RWPE1 (cell line): ENCODE measurements around the gene DPY30.
A peak's percentile ranks its signal among the peaks of the same experiment; 100 is the strongest.

ENCODE experiments used
- CTCF ChIA-PET: fragments of 350-600 bp; sonication (Branson Sonifier 250); formaldehyde crosslinking; extraction: SDS; loops from one replicate; lab custom pipeline; 2021; lab: Yijun Ruan, JAX
- POLR2A ChIA-PET: fragments of 400-600 bp; formaldehyde crosslinking; extraction: SDS; loops from one replicate; lab custom pipeline; 2020; ENCODE audit warnings: antibody characterized with exemption; ENCODE audit not compliant: low non-redundant PET; lab: Yijun Ruan, JAX
- DNase-seq: peaks from one replicate; pipeline ENCODE4 v3.0.0; 2012; ENCODE audit warnings: low spot score
- H3K27ac ChIP-seq: fragments of 450-650 bp; 2 replicates; pipeline ENCODE4 v1.5.1; 2017
- CTCF ChIP-seq: fragments of 450-650 bp; conservative IDR thresholded peaks from 2 replicates; pipeline ENCODE4 v1.5.1; 2017; ENCODE audit warnings: low read depth, mild to moderate bottlenecking

Gene DPY30

DNA sequence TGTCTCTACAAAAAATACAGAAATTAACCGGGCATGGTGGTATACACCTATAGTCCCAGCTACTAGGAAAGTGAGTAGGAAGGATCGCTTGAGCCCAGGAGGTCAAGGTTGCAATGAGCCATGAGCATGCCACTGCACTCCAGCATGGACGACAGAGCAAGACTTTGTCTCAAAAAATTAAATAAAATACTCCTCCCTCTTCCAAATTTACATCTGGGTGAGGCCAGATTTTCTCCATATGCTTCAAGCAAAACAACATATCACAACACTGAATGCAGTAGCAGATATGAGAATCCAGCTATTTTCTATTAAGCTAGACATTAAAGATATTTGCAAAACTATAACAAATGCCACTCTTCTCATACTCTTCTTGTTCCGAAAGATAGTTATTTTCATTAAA is 49.7 kb downstream of the DPY30 start:
- POLR2A ChIA-PET, result interaction anchor here (0.6 kb wide), 1 partner anchor 29 kb away, joined by 8 read pairs; no protein-coding TSS in a partner anchor

GRCh38 chr2:31987454-31988220 is 52.0 kb downstream of the DPY30 start:
- CTCF ChIA-PET, result interaction anchor here (0.7 kb wide), 1 partner anchor 370 kb away, joined by 3 read pairs; no protein-coding TSS in a partner anchor

More for the DNA sequence above, 49.7 kb downstream of the DPY30 start:
- DNase-seq, result no peak
- H3K27ac ChIP-seq, result no peak overlapping the region
- no peak for TF ChIP-seq CTCF
- CTCF ChIA-PET, result interaction anchor here (0.6 kb wide), 2 partner anchors 42 to 414 kb away, joined by 3 to 12 read pairs; no protein-coding TSS in a partner anchor

DNA sequence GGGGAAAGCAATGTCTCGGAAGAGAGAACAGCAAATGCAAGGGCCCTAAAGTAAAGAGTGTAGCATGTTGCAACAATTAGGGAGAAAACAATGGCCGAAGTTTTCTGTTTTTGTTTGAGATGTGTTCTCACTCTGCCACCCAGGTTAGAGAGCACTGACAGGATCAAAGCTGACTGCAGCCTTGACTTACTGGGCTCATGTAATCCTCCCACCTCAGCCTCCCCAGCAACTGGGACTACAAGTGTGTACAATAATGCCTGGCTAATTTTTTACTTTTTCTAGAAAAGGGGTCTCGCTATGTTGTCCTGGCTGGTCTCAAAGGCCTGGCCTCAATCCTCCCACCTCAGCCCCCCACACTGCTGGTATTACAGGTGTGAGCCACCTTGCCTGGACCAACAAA is 52.7 kb downstream of the DPY30 start:
- ChIA-PET POLR2A (no interaction called here), CTCF (interaction anchor here (0.7 kb wide), 1 partner anchor 370 kb away, joined by 3 read pairs; no protein-coding TSS in a partner anchor)
- DNase-seq, result no peak
- TF ChIP-seq CTCF, result no peak
- no peak overlapping the region for H3K27ac ChIP-seq

More at GRCh38 chr2:31987454-31988220, 52.0 kb downstream of the DPY30 start:
- no peak for TF ChIP-seq CTCF
- peak overlapping the region; percentile 37; the same call in 1 of the 2 replicates for H3K27ac ChIP-seq
- DNase-seq, result peak; percentile 55
- POLR2A ChIA-PET, result no interaction called here

DNA sequence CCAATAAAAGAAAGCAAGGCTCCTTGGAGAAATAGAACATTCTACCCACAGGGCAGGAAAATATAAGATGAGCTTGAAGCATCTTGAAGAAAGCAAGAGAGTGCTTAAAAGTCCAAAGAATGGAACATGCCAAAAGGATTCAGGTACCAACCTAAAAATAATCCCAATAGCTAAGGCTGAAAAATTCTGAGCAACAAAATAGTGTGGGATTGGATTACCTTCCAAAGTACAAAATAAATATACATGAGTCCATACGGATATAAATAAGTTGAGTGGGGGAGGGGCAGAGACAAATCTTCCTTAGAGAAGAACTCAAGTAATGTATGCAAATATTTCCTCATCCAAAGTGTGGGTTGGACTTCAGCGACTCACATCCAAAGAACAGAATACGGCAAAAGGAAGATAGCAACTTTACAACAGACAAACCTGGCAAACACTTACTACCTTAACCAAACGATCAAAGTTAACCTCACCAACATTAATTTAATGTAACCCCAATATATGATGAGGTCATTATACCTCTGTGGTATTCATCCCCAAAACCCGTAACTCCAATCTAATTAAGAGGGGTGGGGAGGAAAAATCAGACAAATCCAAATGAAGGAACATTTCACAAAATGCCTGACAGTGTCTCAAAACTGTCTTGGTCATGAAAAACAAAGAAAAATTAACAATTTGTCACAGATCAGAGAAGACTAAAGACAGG is 55.7 kb downstream of the DPY30 start:
- POLR2A ChIA-PET, result no interaction called here
- no peak for TF ChIP-seq CTCF
- CTCF ChIA-PET, result no interaction called here
- no peak for DNase-seq
- no peak overlapping the region for H3K27ac ChIP-seq

DNA sequence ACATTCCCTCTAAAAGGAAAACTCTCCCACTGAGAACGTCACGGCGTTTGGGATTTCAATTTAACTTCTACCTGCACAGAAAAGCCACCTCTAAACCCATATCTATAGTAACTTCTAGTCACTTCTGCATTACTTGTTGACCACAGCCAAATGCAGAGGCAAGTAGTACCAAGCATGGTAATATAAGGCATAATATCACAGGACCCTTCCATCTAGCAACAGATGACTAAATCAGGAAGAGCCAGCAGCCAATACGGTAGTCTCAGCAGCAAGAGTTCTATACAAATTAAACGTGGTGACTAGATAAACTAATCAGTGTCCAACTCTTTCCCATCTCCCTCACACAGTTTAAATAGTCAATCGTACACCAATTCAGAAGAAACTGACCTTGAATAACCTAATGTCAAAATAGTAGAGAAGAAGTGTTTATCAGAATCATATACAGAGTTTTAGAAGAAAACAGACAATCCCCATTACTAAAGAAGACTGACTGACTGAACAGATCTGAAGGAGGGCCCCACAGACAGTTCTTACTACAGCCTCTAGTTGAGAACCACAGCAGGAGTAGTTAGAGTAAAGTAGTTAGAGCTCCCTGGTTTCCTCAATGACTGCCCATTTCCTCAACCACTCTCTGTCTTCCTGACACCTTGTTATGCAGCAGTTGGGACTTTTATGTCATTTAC is 58.8 kb downstream of the DPY30 start:
- no peak for TF ChIP-seq CTCF
- ChIA-PET POLR2A (no interaction called here), CTCF (interaction anchor here (0.6 kb wide), 1 partner anchor 1282 kb away, joined by 3 read pairs; no protein-coding TSS in a partner anchor)
- peak; percentile 14 for DNase-seq
- no peak overlapping the region for H3K27ac ChIP-seq

GRCh38 chr2:31979956-31980355 is 59.6 kb downstream of the DPY30 start:
- CTCF ChIA-PET, result no interaction called here
- TF ChIP-seq CTCF, result no peak
- DNase-seq, result no peak
- POLR2A ChIA-PET, result no interaction called here
- no peak overlapping the region for H3K27ac ChIP-seq
